Measurements from ENCODE around the gene PDE6H.

Gene PDE6H

GRCh38 chr12:14952299-14952921 is 20.4 kb upstream of the PDE6H start:
- DNase-seq: peak; percentile 33

- no peak for DNase-seq
These were observed 19.1 kb upstream of the PDE6H start for GRCh38 chr12:14953752-14954151.

GRCh38 chr12:14954269-14954668 is 18.6 kb upstream of the PDE6H start:
- no peak for DNase-seq

- no peak for DNase-seq
These were observed 16.6 kb upstream of the PDE6H start for GRCh38 chr12:14956024-14956891.

GRCh38 chr12:14956905-14957304 is 15.9 kb upstream of the PDE6H start:
- no peak for DNase-seq

- DNase-seq: no peak
These were observed 15.2 kb upstream of the PDE6H start for GRCh38 chr12:14957551-14958168.

- DNase-seq: no peak
These were observed 14.3 kb upstream of the PDE6H start for GRCh38 chr12:14958361-14959125.

- no peak for DNase-seq
These were observed 13.8 kb upstream of the PDE6H start for GRCh38 chr12:14959126-14959440.

GRCh38 chr12:14959463-14959862 is 13.4 kb upstream of the PDE6H start:
- DNase-seq: no peak

GRCh38 chr12:14959916-14960496 is 12.8 kb upstream of the PDE6H start:
- no peak for DNase-seq

- no peak for DNase-seq
These were observed 12.0 kb upstream of the PDE6H start for GRCh38 chr12:14960548-14961465.

- DNase-seq: no peak
These were observed 11.2 kb upstream of the PDE6H start, which contains the start of gene ARHGDIB for GRCh38 chr12:14961466-14962152. TSS of gene ARHGDIB (minus strand) at chr12:14961601. CDS start at chr12:14950712, 10,889 bp downstream.

- no peak for DNase-seq
These were observed 10.7 kb upstream of the PDE6H start for GRCh38 chr12:14962153-14962539.

- no peak for DNase-seq
These were observed 10.0 kb upstream of the PDE6H start for GRCh38 chr12:14962797-14963196.

GRCh38 chr12:14963520-14963919 is 9.3 kb upstream of the PDE6H start:
- DNase-seq: no peak

GRCh38 chr12:14964406-14964805 is 8.4 kb upstream of the PDE6H start:
- DNase-seq: no peak

- no peak for DNase-seq
These were observed 7.6 kb upstream of the PDE6H start for GRCh38 chr12:14965221-14965620.

- no peak for DNase-seq
These were observed 4.4 kb upstream of the PDE6H start for GRCh38 chr12:14968478-14968877.

GRCh38 chr12:14970473-14970872 is 2.4 kb upstream of the PDE6H start:
- no peak for DNase-seq

- DNase-seq: no peak
These were observed 1.8 kb downstream of the PDE6H start for GRCh38 chr12:14974633-14975032.

GRCh38 chr12:14975457-14975856 is 2.6 kb downstream of the PDE6H start:
- no peak for DNase-seq
